Breast epithelium (tissue), 4 donors: ENCODE results near the gene DZIP1. TPM values are rescaled to one million over a fixed set of nuclear protein-coding genes. Genes with fewer than 3 reads are reported as not detected.
A peak's percentile ranks its signal among the peaks of the same experiment; 100 is the strongest.

ENCODE experiments used
- DNase-seq, 2 donors: peaks; one replicate each; pipeline ENCODE4 v3.0.0-alpha.2; 2019; ENCODE audit warnings: low spot score in 2 of 2
- H3K27ac ChIP-seq, 2 donors: fragments of 200-600 bp; sonication (generic) in 1 of 2; one replicate each; pipeline ENCODE4 v1.5.1; 2016 to 2019; ENCODE audit warnings: mild to moderate bottlenecking in 1 of 2
- H3K27me3 ChIP-seq, 2 donors: fragments of 200-600 bp; sonication (generic) in 1 of 2; one replicate each; pipeline versions ENCODE4 v1.5.1 to v1.6.0; 2017 to 2019; ENCODE audit warnings: control low read depth in 1 of 2, mild to moderate bottlenecking in 1 of 2
- H3K36me3 ChIP-seq: fragments of 200-600 bp; one replicate; pipeline ENCODE4 v1.5.1; 2019
- H3K4me1 ChIP-seq, 2 donors: fragments of 200-600 bp; sonication (generic); one replicate each; pipeline ENCODE4 v1.5.1; 2016 to 2019; ENCODE audit warnings: control low read depth in 1 of 2
- H3K4me3 ChIP-seq, 3 donors: fragments of 200-600 bp; sonication (generic); 1 replicate in 2 of 3; 2 replicates in 1 of 3; pipeline ENCODE4 v1.5.1; 2016 to 2019; ENCODE audit warnings: mild to moderate bottlenecking in 3 of 3, moderate library complexity in 2 of 3
- H3K9me3 ChIP-seq, 2 donors: fragments of 200-600 bp; sonication (generic) in 1 of 2; one replicate each; pipeline ENCODE4 v1.5.1; 2016 to 2019; ENCODE audit warnings: control low read depth in 1 of 2
- POLR2A ChIP-seq: fragments of 450-650 bp; IDR thresholded peaks from one replicate; pipeline ENCODE4 v1.6.1; 2016; ENCODE audit warnings: antibody characterized with exemption, mild to moderate bottlenecking, moderate library complexity
- POLR2AphosphoS5 ChIP-seq, 3 donors: sonication (generic); formaldehyde crosslinking; IDR thresholded peaks; one replicate each; pipeline ENCODE4 v1.6.1; 2017; ENCODE audit warnings: antibody characterized with exemption in 3 of 3
- intact Hi-C: fragments of 100-400 bp; cut with DNase I; formaldehyde crosslinking; loops from one replicate; pipeline ENCODE4 v1.15.1; 2023; ENCODE audit warnings: low total_unique reads
- total RNA-seq, 3 donors: library from RNA; depleted of rRNA; stranded (reverse); fragments of >200 nt; gene quantifications; one replicate each; pipeline ENCODE4 v1.1.0, GENCODE V29; 2016
- TF ChIP-seq, protein P1 (sequence below), 3 donors: fragments of 450-650 bp; IDR thresholded peaks; one replicate each; pipeline ENCODE4 v1.5.1; 2016 to 2017; ENCODE audit warnings: antibody characterized with exemption in 3 of 3, mild to moderate bottlenecking in 3 of 3, moderate library complexity in 3 of 3

Gene DZIP1
- total RNA-seq, 3 donors from 2014 or later: 10.2 to 20.3 (median 10.4) TPM

DNA sequence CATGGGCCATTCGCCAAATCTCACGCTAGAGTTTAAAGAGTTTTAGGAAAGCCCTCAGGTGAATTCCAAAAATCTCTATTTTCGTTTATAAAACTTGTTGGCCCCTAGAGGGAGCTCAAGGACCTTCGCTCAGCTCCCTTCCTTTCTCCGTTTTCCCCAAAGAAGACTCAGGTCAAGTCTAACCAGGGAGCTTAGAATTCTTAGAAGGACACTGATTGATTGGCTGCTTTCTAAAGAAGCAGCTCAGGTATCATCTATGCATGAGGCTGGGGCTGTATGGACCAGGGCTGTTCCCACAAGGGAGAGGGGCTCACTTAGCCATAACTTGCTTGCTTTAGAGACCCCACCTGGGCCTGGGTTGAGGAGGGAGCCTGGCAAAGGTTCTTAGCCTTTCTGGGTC, 20.5 kb downstream of the DZIP1 start:
- Histone ChIP-seq H3K36me3 (no peaks in the 10 kb centered on the region), H3K27ac (no peak overlapping the region), H3K27me3 (no peaks in the 10 kb centered on the region), H3K9me3 (peaks cover 0 to 8% of the 10 kb centered on the region in 2 donors), H3K4me3 (no peak overlapping the region), H3K4me1 (no peaks in the 10 kb centered on the region)
- TF ChIP-seq POLR2AphosphoS5 (IDR thresholded peaks at IDR 0.05): no peak
- TF ChIP-seq, protein P1, sequence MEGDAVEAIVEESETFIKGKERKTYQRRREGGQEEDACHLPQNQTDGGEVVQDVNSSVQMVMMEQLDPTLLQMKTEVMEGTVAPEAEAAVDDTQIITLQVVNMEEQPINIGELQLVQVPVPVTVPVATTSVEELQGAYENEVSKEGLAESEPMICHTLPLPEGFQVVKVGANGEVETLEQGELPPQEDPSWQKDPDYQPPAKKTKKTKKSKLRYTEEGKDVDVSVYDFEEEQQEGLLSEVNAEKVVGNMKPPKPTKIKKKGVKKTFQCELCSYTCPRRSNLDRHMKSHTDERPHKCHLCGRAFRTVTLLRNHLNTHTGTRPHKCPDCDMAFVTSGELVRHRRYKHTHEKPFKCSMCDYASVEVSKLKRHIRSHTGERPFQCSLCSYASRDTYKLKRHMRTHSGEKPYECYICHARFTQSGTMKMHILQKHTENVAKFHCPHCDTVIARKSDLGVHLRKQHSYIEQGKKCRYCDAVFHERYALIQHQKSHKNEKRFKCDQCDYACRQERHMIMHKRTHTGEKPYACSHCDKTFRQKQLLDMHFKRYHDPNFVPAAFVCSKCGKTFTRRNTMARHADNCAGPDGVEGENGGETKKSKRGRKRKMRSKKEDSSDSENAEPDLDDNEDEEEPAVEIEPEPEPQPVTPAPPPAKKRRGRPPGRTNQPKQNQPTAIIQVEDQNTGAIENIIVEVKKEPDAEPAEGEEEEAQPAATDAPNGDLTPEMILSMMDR (IDR thresholded peaks at IDR 0.05): peak; percentile 42 to 59 (median 51)
- DNase-seq: no peak
- intact Hi-C loops: loop anchor here (10.0 kb wide), 1 partner anchor 211 kb away; no protein-coding TSS in a partner anchor

DNA sequence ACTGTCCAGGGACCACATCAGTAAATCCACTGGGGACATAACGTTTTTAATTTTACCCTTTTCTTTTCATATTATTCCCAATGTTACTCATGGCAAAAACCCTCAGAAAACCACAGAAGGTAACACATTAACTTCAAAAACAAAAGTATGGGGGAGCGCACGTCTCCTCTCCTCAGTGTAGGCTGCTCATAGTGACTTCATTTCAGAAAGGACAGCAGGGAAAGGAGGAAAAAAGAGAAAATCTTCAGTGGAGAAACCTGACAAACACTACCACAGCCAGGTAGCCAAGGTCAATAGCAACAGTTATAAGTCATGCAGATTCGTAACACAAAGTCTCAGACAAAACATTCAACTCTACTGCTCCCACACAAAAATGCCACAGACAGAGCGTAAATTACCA, 21.4 kb downstream of the DZIP1 start:
- no peak overlapping the region for H3K27ac ChIP-seq
- TF ChIP-seq, protein P1 (IDR thresholded peaks at IDR 0.05): no peak
- TF ChIP-seq POLR2AphosphoS5 (IDR thresholded peaks at IDR 0.05) (no peak), POLR2A (no peak)
- H3K4me3 ChIP-seq: no peak overlapping the region
- H3K9me3 ChIP-seq: peaks cover 0 to 8% of the 10 kb centered on the region in 2 donors
- DNase-seq: no peak
- H3K36me3 ChIP-seq: no peaks in the 10 kb centered on the region
- no peaks in the 10 kb centered on the region for H3K4me1 ChIP-seq
- intact Hi-C loops: loop anchor here (10.0 kb wide), 1 partner anchor 212 kb away; no protein-coding TSS in a partner anchor
- H3K27me3 ChIP-seq: no peaks in the 10 kb centered on the region

DNA sequence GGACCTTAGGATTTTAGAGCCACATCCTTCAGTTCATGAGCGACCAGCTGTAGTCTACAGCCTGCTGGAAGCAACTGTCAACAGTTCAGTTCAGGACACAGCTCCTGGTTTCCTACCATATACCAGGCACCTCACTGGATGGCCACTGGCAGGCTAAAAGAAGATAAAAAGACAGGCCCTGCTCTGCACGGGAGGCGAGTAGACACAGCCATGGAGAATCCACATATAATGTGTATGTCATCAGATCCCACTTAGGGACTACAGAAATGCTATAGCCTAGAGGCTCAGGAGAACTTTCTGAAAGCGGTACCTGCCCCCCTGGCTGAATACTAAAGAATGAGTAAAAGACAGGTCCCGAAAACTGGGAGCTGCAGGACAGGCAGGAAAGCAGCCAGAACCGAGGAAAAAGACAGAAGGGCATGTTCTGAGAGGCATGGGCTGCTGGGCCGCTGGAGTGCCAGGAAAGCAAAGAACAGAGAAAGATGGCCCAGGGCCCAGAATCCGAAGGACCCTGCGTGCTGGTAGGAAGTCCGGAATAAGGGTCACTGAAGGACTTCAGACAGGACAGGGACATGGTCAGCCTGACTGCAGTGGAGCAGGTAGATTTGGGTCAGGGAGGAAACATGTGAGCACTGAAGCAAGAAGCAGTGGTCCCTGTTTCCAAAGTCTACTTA, 23.5 kb downstream of the DZIP1 start:
- DNase-seq: no peak
- TF ChIP-seq POLR2AphosphoS5 (IDR thresholded peaks at IDR 0.05) (no peak), POLR2A (no peak)
- TF ChIP-seq, protein P1 (IDR thresholded peaks at IDR 0.05): no peak
- no peak overlapping the region for H3K27ac ChIP-seq
- H3K4me1 ChIP-seq: no peaks in the 10 kb centered on the region
- H3K27me3 ChIP-seq: no peaks in the 10 kb centered on the region
- no peaks in the 10 kb centered on the region for H3K9me3 ChIP-seq
- H3K4me3 ChIP-seq: no peak overlapping the region
- intact Hi-C loops: loop anchor here (10.0 kb wide), 1 partner anchor 214 kb away; no protein-coding TSS in a partner anchor
- H3K36me3 ChIP-seq: no peaks in the 10 kb centered on the region

DNA sequence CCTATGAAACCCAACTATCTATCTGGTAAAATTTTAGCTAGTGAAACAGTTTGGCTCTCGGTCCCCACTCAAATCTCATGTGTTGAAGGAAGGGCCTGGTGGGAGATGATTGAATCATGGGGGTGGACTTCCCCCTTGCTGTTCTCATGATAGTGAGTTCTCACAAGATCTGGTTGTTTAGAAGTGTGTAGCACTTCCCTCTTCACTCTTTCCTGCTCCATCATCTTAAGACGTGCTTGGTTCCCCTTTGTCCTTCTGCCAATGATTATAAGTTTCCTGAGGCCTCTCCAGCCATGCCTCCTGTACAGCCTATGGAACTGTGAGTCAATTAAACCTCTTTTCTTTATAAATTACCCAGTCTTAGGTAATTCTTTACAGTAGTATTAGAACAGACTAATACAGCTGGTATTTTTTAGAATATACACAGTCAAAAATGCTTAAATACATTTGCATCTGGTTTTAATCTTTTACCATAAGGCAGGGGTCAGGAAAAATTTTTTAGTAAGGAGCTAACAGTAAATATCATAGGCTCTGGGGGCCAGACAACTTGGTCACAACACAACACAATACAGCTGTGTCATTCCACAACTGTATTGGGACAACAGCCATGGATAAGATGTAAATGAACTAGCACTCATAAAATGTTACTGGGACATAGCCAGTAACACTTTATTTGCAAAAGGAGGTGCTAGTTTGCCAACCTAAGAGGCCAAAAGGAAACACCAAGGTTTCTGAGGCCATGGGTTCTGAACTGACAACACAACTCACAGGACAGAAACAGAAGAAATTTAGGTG, 24.3 kb downstream of the DZIP1 start:
- DNase-seq: no peak
- no peak overlapping the region for H3K27ac ChIP-seq
- H3K27me3 ChIP-seq: no peaks in the 10 kb centered on the region
- H3K4me1 ChIP-seq: no peaks in the 10 kb centered on the region
- H3K9me3 ChIP-seq: no peaks in the 10 kb centered on the region
- TF ChIP-seq, protein P1 (IDR thresholded peaks at IDR 0.05): no peak
- H3K36me3 ChIP-seq: no peaks in the 10 kb centered on the region
- intact Hi-C loops: loop anchor here (10.0 kb wide), 1 partner anchor 215 kb away; no protein-coding TSS in a partner anchor
- H3K4me3 ChIP-seq: no peak overlapping the region

DNA sequence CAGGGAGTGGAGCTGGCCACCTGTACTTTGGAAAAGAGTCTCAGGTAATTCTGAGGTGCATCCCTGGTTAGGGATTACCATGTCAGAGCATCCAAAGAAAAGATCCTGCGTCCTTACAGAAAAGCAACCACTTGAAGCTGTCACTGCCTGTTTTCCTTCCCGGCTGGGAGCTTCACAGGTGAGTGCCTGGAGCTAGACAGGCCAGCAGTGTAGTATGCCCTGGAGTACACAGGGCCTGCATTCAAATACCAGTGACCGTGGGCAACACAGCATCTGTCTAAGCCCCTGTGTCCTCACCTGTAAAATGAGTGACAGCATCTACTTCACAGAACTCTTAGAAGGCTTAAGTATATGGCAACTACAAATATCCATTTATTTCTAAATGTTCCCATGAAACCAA, 29.0 kb downstream of the DZIP1 start:
- DNase-seq: no peak
- Histone ChIP-seq H3K4me3 (no peak overlapping the region), H3K4me1 (no peaks in the 10 kb centered on the region), H3K27ac (no peak overlapping the region), H3K9me3 (no peaks in the 10 kb centered on the region), H3K27me3 (no peaks in the 10 kb centered on the region), H3K36me3 (no peaks in the 10 kb centered on the region)
- intact Hi-C loops: no loop called here
- TF ChIP-seq POLR2A: no peak
- TF ChIP-seq, protein P1 (IDR thresholded peaks at IDR 0.05): no peak
- no peak for TF ChIP-seq POLR2AphosphoS5 (IDR thresholded peaks at IDR 0.05)
